ENCODE measurements around the gene KRTAP10-12. TPM values are rescaled to one million over a fixed set of nuclear protein-coding genes. Genes with fewer than 3 reads are reported as not detected.
"Not testable (repeated sequence)": the region's sequence is repeated elsewhere in the genome, so short reads cannot be mapped to it uniquely, and the experiment has no call there.

KRTAP10-12 gene
- polyA plus RNA-seq, 1 donor from 2014 or later, result not detected

GRCh38 chr21:44658541-44658910, 38.4 kb upstream of the KRTAP10-12 start:
- Histone ChIP-seq H3K4me3 (ENCODE audit: low read length) (no peak overlapping the region), H3K27me3 (ENCODE audit: insufficient read depth, low read depth, low read length) (no peaks in the 10 kb centered on the region), H3K79me2 (replicated peaks; ENCODE audit: insufficient read depth, low read length) (no peaks in the 10 kb centered on the region), H3K9me2 (ENCODE audit: insufficient read depth, low read length) (no peaks in the 10 kb centered on the region), H3K36me3 (ENCODE audit: insufficient read depth, low read length) (no peaks in the 10 kb centered on the region), H3F3A (ENCODE audit: insufficient read depth, low read length, poor library complexity, severe bottlenecking) (no peaks in the 10 kb centered on the region), H3K4me2 (ENCODE audit: low read length) (no peak overlapping the region), H3K27ac (ENCODE audit: low read length) (no peak overlapping the region), H3K9me3 (ENCODE audit: low read length) (no peaks in the 10 kb centered on the region), H2AFZ (ENCODE audit: low read depth, low read length) (no peak overlapping the region), H4K20me1 (ENCODE audit: insufficient read depth) (no peaks in the 10 kb centered on the region), H3K9ac (ENCODE audit: low read length) (no peak overlapping the region)
- no peak for TF ChIP-seq EZH2 (IDR thresholded peaks at IDR 0.05; ENCODE audit: borderline replicate concordance, insufficient read depth, low read length, poor library complexity, severe bottlenecking)
- no peak for TF ChIP-seq RAD21 (conservative IDR thresholded peaks at IDR 0.05)
- TF ChIP-seq REST (IDR thresholded peaks at IDR 0.05; ENCODE audit: borderline replicate concordance), result no peak
- TF ChIP-seq MXI1 (conservative IDR thresholded peaks at IDR 0.05; ENCODE audit: poor library complexity, severe bottlenecking), result no peak
- no peak for TF ChIP-seq SMC3 (conservative IDR thresholded peaks at IDR 0.05; ENCODE audit: poor library complexity)
- TF ChIP-seq CTCF (IDR thresholded peaks at IDR 0.05; ENCODE audit: poor library complexity, severe bottlenecking), result no peak
- no peak for TF ChIP-seq EP300 (conservative IDR thresholded peaks at IDR 0.05; ENCODE audit: poor library complexity, severe bottlenecking)
- no peak for TF ChIP-seq TAF1 (IDR thresholded peaks at IDR 0.05; ENCODE audit: low read depth)
- TF ChIP-seq POLR2AphosphoS5 (IDR thresholded peaks at IDR 0.05), result no peak

GRCh38 chr21:44658913-44659595, 37.9 kb upstream of the KRTAP10-12 start:
- H3K36me3 ChIP-seq (ENCODE audit: insufficient read depth, low read length), result no peaks in the 10 kb centered on the region
- H3K4me2 ChIP-seq (ENCODE audit: low read length), result no peak overlapping the region
- no peak overlapping the region for H2AFZ ChIP-seq (ENCODE audit: low read depth, low read length)

GRCh38 chr21:44661567-44661966, 35.4 kb upstream of the KRTAP10-12 start:
- H3K36me3 ChIP-seq (ENCODE audit: insufficient read depth, low read length); H3K27me3 ChIP-seq (ENCODE audit: insufficient read depth, low read depth, low read length); H3K9me3 ChIP-seq (ENCODE audit: low read length); H3K27ac ChIP-seq (ENCODE audit: low read length); H3F3A ChIP-seq (ENCODE audit: insufficient read depth, low read length, poor library complexity, severe bottlenecking); H3K4me2 ChIP-seq (ENCODE audit: low read length); H4K20me1 ChIP-seq (ENCODE audit: insufficient read depth); H3K9me2 ChIP-seq (ENCODE audit: insufficient read depth, low read length); H2AFZ ChIP-seq (ENCODE audit: low read depth, low read length); H3K4me3 ChIP-seq (ENCODE audit: low read length); H3K9ac ChIP-seq (ENCODE audit: low read length); H3K79me2 ChIP-seq (replicated peaks; ENCODE audit: insufficient read depth, low read length): not testable (repeated sequence)

More at GRCh38 chr21:44658913-44659595, 37.9 kb upstream of the KRTAP10-12 start:
- no peaks in the 10 kb centered on the region for H3K27me3 ChIP-seq (ENCODE audit: insufficient read depth, low read depth, low read length)
- no peak overlapping the region for H3K27ac ChIP-seq (ENCODE audit: low read length)
- H3K4me3 ChIP-seq (ENCODE audit: low read length), result no peak overlapping the region
- no peaks in the 10 kb centered on the region for H4K20me1 ChIP-seq (ENCODE audit: insufficient read depth)
- H3K9me3 ChIP-seq (ENCODE audit: low read length), result no peaks in the 10 kb centered on the region
- H3K9ac ChIP-seq (ENCODE audit: low read length), result no peak overlapping the region
- no peaks in the 10 kb centered on the region for H3K79me2 ChIP-seq (replicated peaks; ENCODE audit: insufficient read depth, low read length)
- no peaks in the 10 kb centered on the region for H3F3A ChIP-seq (ENCODE audit: insufficient read depth, low read length, poor library complexity, severe bottlenecking)
- TF ChIP-seq POLR2AphosphoS5 (IDR thresholded peaks at IDR 0.05) (no peak), REST (IDR thresholded peaks at IDR 0.05; ENCODE audit: borderline replicate concordance) (no peak)
- H3K9me2 ChIP-seq (ENCODE audit: insufficient read depth, low read length), result no peaks in the 10 kb centered on the region

All from neural cell (in vitro differentiated cells).